Testis (tissue), 2 donors: Measurements from ENCODE around the gene GPC6.

Experiments
- CTCF ChIP-seq, 3 experiments: fragments of 450-650 bp in 2 of 3; fragments of 200-600 bp in 1 of 3; sonication (generic) in 1 of 3; IDR thresholded peaks; one replicate each; pipeline ENCODE4 v1.5.1; 2016 to 2019; ENCODE audit warnings: antibody characterized with exemption in 3 of 3, mild to moderate bottlenecking in 2 of 3, moderate library complexity in 1 of 3
- POLR2A ChIP-seq: fragments of 450-650 bp; IDR thresholded peaks from one replicate; pipeline ENCODE4 v1.6.1; 2017; ENCODE audit warnings: antibody characterized with exemption, mild to moderate bottlenecking, moderate library complexity

DNA sequence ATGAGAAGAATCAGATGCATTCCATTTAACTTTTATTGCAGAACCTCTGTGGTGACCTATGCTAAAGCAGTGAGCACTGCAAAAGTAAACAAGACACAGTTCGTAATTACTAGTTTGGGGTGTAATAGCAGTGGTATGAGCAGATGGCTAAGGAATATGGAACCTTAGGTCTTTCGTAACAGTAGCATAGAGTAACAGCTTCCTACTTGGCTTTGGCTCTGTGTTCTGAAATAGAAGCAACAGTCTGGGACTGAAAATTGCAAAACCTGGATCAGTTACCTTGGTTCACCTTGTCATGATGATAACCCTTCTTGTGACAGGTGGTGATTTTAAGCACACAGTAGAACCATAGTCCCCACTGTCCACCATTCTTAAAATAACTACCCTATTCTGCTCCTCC, 303.4 kb downstream of the GPC6 start:
- TF ChIP-seq CTCF (IDR thresholded peaks at IDR 0.05) (no peak), POLR2A (no peak)
